HAP-1 (cell line): ENCODE data around the gene GPR155.
"Not testable (repeated sequence)": the region's sequence is repeated elsewhere in the genome, so short reads cannot be mapped to it uniquely, and the experiment has no call there.

ENCODE experiments used
- DNase-seq, 2 experiments: peaks; one replicate each; pipeline ENCODE4 v3.0.0-alpha.2; 2016 to 2020; ENCODE audit warnings: low spot score in 2 of 2
- H3K27me3 ChIP-seq: fragments of 250-450 bp; sonication (Bioruptor Pico); 2 replicates; pipeline ENCODE4 v1.5.1; 2020; ENCODE audit warnings: low read depth, mild to moderate bottlenecking, moderate library complexity
- H3K36me3 ChIP-seq: fragments of 250-450 bp; sonication (Bioruptor Pico); replicated peaks from 2 replicates; pipeline ENCODE4 v1.5.1; 2020; ENCODE audit warnings: mild to moderate bottlenecking
- H3K4me1 ChIP-seq: fragments of 250-450 bp; sonication (Bioruptor Pico); 2 replicates; pipeline ENCODE4 v1.5.1; 2020; ENCODE audit warnings: mild to moderate bottlenecking
- H3K4me3 ChIP-seq: fragments of 250-450 bp; sonication (Bioruptor Pico); 2 replicates; pipeline ENCODE4 v1.5.1; 2020; ENCODE audit warnings: mild to moderate bottlenecking, moderate library complexity
- H3K9me3 ChIP-seq: fragments of 250-450 bp; sonication (Bioruptor Pico); 2 replicates; pipeline ENCODE4 v1.5.1; 2020; ENCODE audit warnings: mild to moderate bottlenecking, moderate library complexity
- in situ Hi-C: fragments of 300-500 bp; cut with MboI; formaldehyde crosslinking; loops from 3 replicates; pipeline ENCODE4 v1.14.3; 2020; ENCODE audit warnings: low sequenced_read_pairs, inconsistent platforms, mixed read lengths

Gene GPR155

GRCh38 chr2:174485788-174486562 is 854 bp downstream of the GPR155 start:
- peaks cover 3% of the 10 kb centered on the region; the same call in 1 of the 2 replicates for H3K9me3 ChIP-seq
- H3K4me3 ChIP-seq, result peak overlapping the region; percentile 71
- peak; percentile 26 to 66 for DNase-seq
- no peaks in the 10 kb centered on the region for H3K27me3 ChIP-seq
- H3K4me1 ChIP-seq, result no peaks in the 10 kb centered on the region; the same call in 1 of the 2 replicates
- in situ Hi-C loops, result no loop called here
- no peaks in the 10 kb centered on the region; the same call in 1 of the 2 replicates for H3K36me3 ChIP-seq

- DNase-seq, H3K27me3 ChIP-seq, H3K9me3 ChIP-seq, H3K4me3 ChIP-seq, H3K4me1 ChIP-seq, H3K36me3 ChIP-seq, in situ Hi-C loops: not testable (repeated sequence)
Measured at GRCh38 chr2:174485045-174485444, 1.8 kb downstream of the GPR155 start.

GRCh38 chr2:174484573-174484972 is 2.3 kb downstream of the GPR155 start:
- in situ Hi-C loops, result no loop called here
- DNase-seq, result no peak
- H3K4me3 ChIP-seq, result no peak overlapping the region
- H3K27me3 ChIP-seq, result no peaks in the 10 kb centered on the region
- H3K9me3 ChIP-seq, result peaks cover 3% of the 10 kb centered on the region; the same call in 1 of the 2 replicates
- H3K4me1 ChIP-seq, result no peaks in the 10 kb centered on the region; the same call in 1 of the 2 replicates
- no peaks in the 10 kb centered on the region; the same call in 1 of the 2 replicates for H3K36me3 ChIP-seq

GRCh38 chr2:174482854-174483253 is 4.0 kb downstream of the GPR155 start:
- H3K4me3 ChIP-seq, result no peak overlapping the region
- in situ Hi-C loops, result no loop called here
- no peaks in the 10 kb centered on the region for H3K27me3 ChIP-seq

GRCh38 chr2:174477759-174478158 is 9.1 kb downstream of the GPR155 start:
- no peak for DNase-seq
- H3K9me3 ChIP-seq, result no peaks in the 10 kb centered on the region
- H3K4me3 ChIP-seq, result no peak overlapping the region
- H3K36me3 ChIP-seq, result no peaks in the 10 kb centered on the region; the same call in 1 of the 2 replicates
- in situ Hi-C loops, result no loop called here
- no peaks in the 10 kb centered on the region for H3K27me3 ChIP-seq
- H3K4me1 ChIP-seq, result no peaks in the 10 kb centered on the region

More at GRCh38 chr2:174482854-174483253, 4.0 kb downstream of the GPR155 start:
- peaks cover under 1% of the 10 kb centered on the region; the same call in 1 of the 2 replicates for H3K9me3 ChIP-seq
- no peaks in the 10 kb centered on the region; the same call in 1 of the 2 replicates for H3K36me3 ChIP-seq
- DNase-seq, result no peak
- no peaks in the 10 kb centered on the region; the same call in 1 of the 2 replicates for H3K4me1 ChIP-seq

- no peaks in the 10 kb centered on the region for H3K36me3 ChIP-seq
- in situ Hi-C loops, result no loop called here
- H3K27me3 ChIP-seq, result no peaks in the 10 kb centered on the region
- DNase-seq, result no peak
- H3K9me3 ChIP-seq, result no peaks in the 10 kb centered on the region
- no peak overlapping the region for H3K4me3 ChIP-seq
- H3K4me1 ChIP-seq, result no peaks in the 10 kb centered on the region
Measured at GRCh38 chr2:174473796-174474195, 13.0 kb downstream of the GPR155 start.

GRCh38 chr2:174465327-174465726 is 21.5 kb downstream of the GPR155 start:
- in situ Hi-C loops, result loop anchor here (10.0 kb wide), 1 partner anchor 229 kb away; no protein-coding TSS in a partner anchor
- peak in 1 of 2 experiments; percentile 16 for DNase-seq
- Histone ChIP-seq H3K4me1 (no peaks in the 10 kb centered on the region), H3K27me3 (no peaks in the 10 kb centered on the region), H3K9me3 (no peaks in the 10 kb centered on the region), H3K36me3 (no peaks in the 10 kb centered on the region), H3K4me3 (no peak overlapping the region)

- Histone ChIP-seq H3K4me3 (no peak overlapping the region), H3K9me3 (no peaks in the 10 kb centered on the region)
- in situ Hi-C loops, result loop anchor here (10.0 kb wide), 1 partner anchor 234 kb away; no protein-coding TSS in a partner anchor
Measured at GRCh38 chr2:174461221-174461620, 25.6 kb downstream of the GPR155 start.

GRCh38 chr2:174454566-174454965 is 32.3 kb downstream of the GPR155 start:
- H3K36me3 ChIP-seq, result no peaks in the 10 kb centered on the region
- no peaks in the 10 kb centered on the region for H3K9me3 ChIP-seq
- in situ Hi-C loops, result no loop called here
- no peak for DNase-seq
- no peak overlapping the region for H3K4me3 ChIP-seq
- H3K27me3 ChIP-seq, result no peaks in the 10 kb centered on the region
- no peaks in the 10 kb centered on the region for H3K4me1 ChIP-seq

More at GRCh38 chr2:174461221-174461620, 25.6 kb downstream of the GPR155 start:
- no peak for DNase-seq
- H3K4me1 ChIP-seq, result no peaks in the 10 kb centered on the region
- no peaks in the 10 kb centered on the region for H3K36me3 ChIP-seq
- no peaks in the 10 kb centered on the region for H3K27me3 ChIP-seq

- DNase-seq, result no peak
- Histone ChIP-seq H3K36me3 (no peaks in the 10 kb centered on the region), H3K4me1 (no peaks in the 10 kb centered on the region), H3K4me3 (no peak overlapping the region), H3K27me3 (no peaks in the 10 kb centered on the region), H3K9me3 (no peaks in the 10 kb centered on the region)
- in situ Hi-C loops, result no loop called here
Measured at GRCh38 chr2:174450021-174450816, 36.6 kb downstream of the GPR155 start.

GRCh38 chr2:174449033-174449432 is 37.8 kb downstream of the GPR155 start:
- H3K9me3 ChIP-seq, result no peaks in the 10 kb centered on the region
- H3K4me3 ChIP-seq, result no peak overlapping the region
- no peaks in the 10 kb centered on the region for H3K4me1 ChIP-seq
- in situ Hi-C loops, result no loop called here
- no peaks in the 10 kb centered on the region for H3K27me3 ChIP-seq
- H3K36me3 ChIP-seq, result no peaks in the 10 kb centered on the region
- no peak for DNase-seq

GRCh38 chr2:174446531-174446930 is 40.3 kb downstream of the GPR155 start:
- Histone ChIP-seq H3K36me3 (no peaks in the 10 kb centered on the region), H3K9me3 (no peaks in the 10 kb centered on the region), H3K4me3 (no peak overlapping the region), H3K27me3 (no peaks in the 10 kb centered on the region), H3K4me1 (no peaks in the 10 kb centered on the region)
- in situ Hi-C loops, result no loop called here
- no peak for DNase-seq

- no peak for DNase-seq
Measured at GRCh38 chr2:174445248-174445647, 41.6 kb downstream of the GPR155 start.

GRCh38 chr2:174444761-174445160 is 42.1 kb downstream of the GPR155 start:
- in situ Hi-C loops, result no loop called here
- Histone ChIP-seq H3K36me3 (no peaks in the 10 kb centered on the region), H3K27me3 (no peaks in the 10 kb centered on the region), H3K4me1 (no peaks in the 10 kb centered on the region), H3K4me3 (no peak overlapping the region), H3K9me3 (no peaks in the 10 kb centered on the region)
- DNase-seq, result no peak

More at GRCh38 chr2:174445248-174445647, 41.6 kb downstream of the GPR155 start:
- Histone ChIP-seq H3K27me3 (no peaks in the 10 kb centered on the region), H3K36me3 (no peaks in the 10 kb centered on the region), H3K9me3 (no peaks in the 10 kb centered on the region), H3K4me3 (no peak overlapping the region), H3K4me1 (no peaks in the 10 kb centered on the region)
- in situ Hi-C loops, result no loop called here
